Activated T-cell treated with anti-CD3 and anti-CD28 coated beads for 4 hours (primary cell): ENCODE results near the gene HNRNPA0.

ENCODE experiments used
- DNase-seq: peaks from one replicate; pipeline ENCODE4 v3.0.0-alpha.2; 2020

The HNRNPA0 gene

GRCh38 chr5:137716337-137716736 is 37.8 kb downstream of the HNRNPA0 start:
- DNase-seq, result no peak

- no peak for DNase-seq
Observed at GRCh38 chr5:137715456-137715855, 38.7 kb downstream of the HNRNPA0 start.

GRCh38 chr5:137714946-137715345 is 39.2 kb downstream of the HNRNPA0 start:
- DNase-seq, result no peak

GRCh38 chr5:137714494-137714893 is 39.7 kb downstream of the HNRNPA0 start:
- DNase-seq, result no peak

GRCh38 chr5:137712139-137712667 is 42.0 kb downstream of the HNRNPA0 start:
- no peak for DNase-seq

GRCh38 chr5:137710086-137710485 is 44.1 kb downstream of the HNRNPA0 start:
- DNase-seq, result no peak

- DNase-seq, result no peak
Observed at GRCh38 chr5:137708796-137709559, 45.2 kb downstream of the HNRNPA0 start.

- no peak for DNase-seq
Observed at GRCh38 chr5:137708062-137708461, 46.1 kb downstream of the HNRNPA0 start.

- DNase-seq, result no peak
Observed at GRCh38 chr5:137706841-137707240, 47.3 kb downstream of the HNRNPA0 start.

- no peak for DNase-seq
Observed at GRCh38 chr5:137705106-137705505, 49.1 kb downstream of the HNRNPA0 start.

GRCh38 chr5:137703565-137703964 is 50.6 kb downstream of the HNRNPA0 start:
- no peak for DNase-seq

GRCh38 chr5:137700282-137700680 is 53.9 kb downstream of the HNRNPA0 start:
- no peak for DNase-seq

GRCh38 chr5:137699336-137700281 is 54.6 kb downstream of the HNRNPA0 start:
- no peak for DNase-seq

GRCh38 chr5:137696481-137696880 is 57.7 kb downstream of the HNRNPA0 start:
- DNase-seq, result no peak

GRCh38 chr5:137695651-137696428 is 58.3 kb downstream of the HNRNPA0 start:
- no peak for DNase-seq
